HS-27A (cell line): ENCODE data around the gene SSH2.

Experiments used
- DNase-seq: peaks from one replicate; pipeline ENCODE4 v3.0.0-alpha.2; 2012; ENCODE audit warnings: low read depth, missing footprints

SSH2 gene

GRCh38 chr17:29777663-29778062, 152.4 kb downstream of the SSH2 start:
- DNase-seq = no peak

DNA sequence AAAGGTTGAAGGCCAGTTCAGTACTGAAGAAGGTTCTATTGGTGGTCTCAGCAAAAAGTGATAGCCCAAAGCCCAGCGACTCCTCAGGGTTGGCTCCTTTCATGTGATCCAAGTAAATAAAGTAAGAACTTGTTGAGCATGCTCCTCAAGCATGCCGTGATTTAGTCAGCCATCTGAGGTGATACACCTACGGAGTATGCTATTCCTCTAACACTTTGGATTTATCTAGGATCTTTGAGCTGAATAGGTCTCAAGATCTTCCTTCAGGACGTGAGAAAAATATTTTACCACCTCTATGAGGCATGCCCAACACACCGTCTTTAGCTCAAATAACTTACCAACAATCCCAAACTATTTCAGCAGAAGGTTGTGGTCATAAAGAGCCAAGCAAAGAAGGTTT, 154.0 kb downstream of the SSH2 start:
- DNase-seq = no peak

GRCh38 chr17:29772981-29773380, 157.0 kb downstream of the SSH2 start:
- no peak for DNase-seq

- DNase-seq = no peak
Measured at GRCh38 chr17:29771546-29771945, 158.5 kb downstream of the SSH2 start.

DNA sequence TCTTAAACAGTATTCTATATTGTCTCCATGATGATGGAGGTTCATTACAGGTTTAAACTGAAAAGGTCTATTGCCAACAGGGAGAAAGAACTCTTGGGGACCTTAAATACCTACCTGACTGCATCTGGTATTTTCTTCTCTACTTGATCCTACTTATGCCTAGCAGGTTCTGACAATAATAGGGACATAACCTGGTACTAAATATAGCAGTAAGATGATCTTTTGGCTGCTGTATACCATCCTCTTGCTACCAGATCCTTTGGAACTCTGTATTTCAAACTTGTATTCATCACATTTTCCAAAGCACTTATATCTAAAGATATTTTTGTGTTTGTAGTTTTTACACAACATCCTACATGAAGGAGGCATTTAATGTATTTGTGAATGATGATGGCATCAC, 160.8 kb downstream of the SSH2 start:
- no peak for DNase-seq

GRCh38 chr17:29766796-29767327, 163.2 kb downstream of the SSH2 start:
- no peak for DNase-seq

DNA sequence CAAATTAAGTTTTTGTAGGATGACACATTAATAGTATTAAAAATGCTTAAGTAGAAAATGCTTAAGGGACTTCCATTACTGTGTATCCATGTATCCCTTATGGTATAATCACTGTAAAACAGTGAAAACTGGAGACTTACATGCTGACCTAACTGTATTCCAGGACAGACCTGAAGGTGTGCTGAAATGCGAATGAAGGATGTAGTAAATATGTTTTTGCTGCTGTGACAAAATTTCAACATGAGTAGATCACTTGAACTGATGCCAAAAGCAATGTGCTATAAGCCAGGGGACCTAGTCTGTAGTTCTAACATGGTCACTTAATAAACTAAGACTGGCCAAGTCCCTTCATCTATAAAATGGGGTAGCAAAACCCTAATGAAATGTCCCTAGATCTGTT, 165.3 kb downstream of the SSH2 start:
- DNase-seq = no peak

GRCh38 chr17:29764217-29764616, 165.8 kb downstream of the SSH2 start:
- DNase-seq = no peak

- DNase-seq = no peak
Measured at GRCh38 chr17:29763273-29763672, 166.8 kb downstream of the SSH2 start.

- DNase-seq = no peak
Measured at GRCh38 chr17:29761040-29761761, 168.8 kb downstream of the SSH2 start.

DNA sequence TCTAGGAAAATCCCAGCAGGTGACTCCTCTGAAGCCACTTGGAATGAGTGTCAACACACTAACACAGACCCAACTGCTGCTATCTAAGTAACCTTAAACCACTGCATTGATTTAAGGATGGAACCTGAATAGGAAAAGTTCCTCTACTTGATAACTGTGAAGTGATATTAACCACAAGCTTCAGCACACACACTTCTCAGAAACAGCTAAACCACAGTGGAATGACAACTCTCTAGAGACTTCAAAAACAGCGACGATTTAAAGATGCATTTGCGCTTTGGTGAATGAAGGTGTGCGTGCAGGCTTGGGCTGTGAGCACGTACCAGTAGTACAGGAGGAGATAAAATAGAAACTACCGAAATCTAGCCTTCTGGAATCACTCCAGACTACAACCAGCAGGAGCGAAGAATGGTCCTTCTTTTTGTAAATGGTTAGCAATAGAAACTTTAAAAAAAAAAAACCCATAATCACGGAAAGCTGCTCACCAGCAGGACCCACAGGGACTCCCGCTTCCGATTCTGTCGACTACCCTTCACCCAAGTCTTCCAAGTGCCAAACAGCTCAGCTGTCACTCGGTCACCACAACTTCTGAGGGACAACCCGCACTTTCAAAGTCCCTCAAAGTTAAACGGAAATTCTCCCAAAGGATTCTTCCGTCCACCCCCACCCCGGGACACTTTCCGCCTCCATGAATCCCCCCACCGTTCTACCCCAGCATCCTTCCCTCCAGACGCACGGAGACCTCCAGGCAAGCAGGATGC, 169.6 kb downstream of the SSH2 start:
- DNase-seq = no peak

- no peak for DNase-seq
Measured at GRCh38 chr17:29758255-29758654, 171.8 kb downstream of the SSH2 start.

DNA sequence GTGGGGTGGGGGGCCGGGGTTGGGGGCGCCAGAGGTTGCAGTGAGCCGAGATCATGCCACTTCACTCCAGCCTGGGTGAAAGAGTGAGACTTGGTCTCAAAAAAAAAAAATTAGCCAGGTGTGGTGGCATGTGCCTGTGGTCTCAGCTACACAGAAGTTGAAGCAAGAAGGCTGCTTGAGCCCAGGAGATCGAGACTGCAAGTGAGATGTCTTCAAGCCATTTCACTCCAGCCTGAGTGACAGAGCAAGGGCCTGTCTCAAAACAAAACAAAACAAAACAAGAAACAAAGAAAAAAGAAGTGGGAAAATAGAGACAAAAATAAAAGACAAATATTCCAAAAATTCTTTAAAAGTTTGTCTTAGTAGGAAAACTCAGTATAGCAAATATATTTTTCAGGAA, 172.2 kb downstream of the SSH2 start:
- DNase-seq = no peak

GRCh38 chr17:29753845-29754439, 176.1 kb downstream of the SSH2 start:
- DNase-seq = no peak

GRCh38 chr17:29749045-29749825, 180.8 kb downstream of the SSH2 start:
- DNase-seq = no peak

- no peak for DNase-seq
Measured at GRCh38 chr17:29748400-29748799, 181.6 kb downstream of the SSH2 start.

GRCh38 chr17:29747660-29748059, 182.4 kb downstream of the SSH2 start:
- DNase-seq = no peak

DNA sequence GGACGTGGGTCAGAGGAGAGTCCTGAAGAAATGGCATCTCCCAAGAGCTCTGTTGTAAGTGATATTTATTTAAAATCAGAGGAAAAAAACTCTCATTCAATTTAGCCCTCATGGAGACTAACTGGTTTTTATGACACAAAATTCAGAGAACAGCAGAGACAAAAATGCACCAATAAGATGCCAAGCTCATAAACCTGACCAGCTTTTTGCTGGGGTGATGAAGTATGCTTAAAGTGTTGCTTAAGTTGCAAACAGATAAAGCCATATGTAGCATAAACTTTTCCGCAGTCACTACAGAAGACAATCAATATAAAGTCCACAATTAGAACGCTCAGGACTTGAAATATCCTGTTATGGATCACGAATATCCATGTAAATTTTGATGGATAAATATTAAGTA, 183.4 kb downstream of the SSH2 start:
- DNase-seq = no peak

DNA sequence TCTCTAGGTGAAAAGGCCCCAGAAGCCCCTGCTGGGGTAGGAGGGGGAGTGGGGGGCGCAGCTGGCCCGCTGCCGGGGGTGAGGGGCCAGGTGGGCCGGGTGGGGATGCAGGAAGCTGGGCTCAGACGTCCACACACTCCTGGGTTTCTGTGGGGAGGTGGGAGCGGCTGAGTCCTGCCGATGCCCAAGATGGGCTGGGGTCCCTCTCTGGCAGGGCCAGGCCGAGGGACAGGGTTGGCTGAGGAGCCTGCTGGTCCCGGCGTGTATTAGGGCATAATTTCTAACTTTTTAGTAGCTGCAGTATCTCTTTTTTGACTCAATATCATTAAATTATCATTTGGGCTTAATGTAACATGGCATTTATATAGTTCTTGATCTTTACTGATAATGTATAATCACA, 185.9 kb downstream of the SSH2 start:
- DNase-seq = no peak

DNA sequence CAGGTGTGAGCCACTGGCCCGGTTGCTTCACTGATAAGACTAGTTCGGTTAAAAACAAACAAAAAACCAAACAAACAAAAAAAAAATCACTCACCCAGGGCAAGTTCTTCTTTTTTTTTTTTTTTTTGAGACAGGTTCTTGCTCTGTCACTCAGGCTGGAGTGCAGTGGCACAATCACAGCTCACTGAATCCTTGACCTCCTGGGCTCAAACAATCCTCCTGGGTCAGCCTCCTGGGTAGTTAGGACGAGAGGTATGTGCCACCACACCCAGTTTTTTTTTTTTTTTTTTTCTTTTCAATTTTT, 187.9 kb downstream of the SSH2 start:
- DNase-seq = no peak

DNA sequence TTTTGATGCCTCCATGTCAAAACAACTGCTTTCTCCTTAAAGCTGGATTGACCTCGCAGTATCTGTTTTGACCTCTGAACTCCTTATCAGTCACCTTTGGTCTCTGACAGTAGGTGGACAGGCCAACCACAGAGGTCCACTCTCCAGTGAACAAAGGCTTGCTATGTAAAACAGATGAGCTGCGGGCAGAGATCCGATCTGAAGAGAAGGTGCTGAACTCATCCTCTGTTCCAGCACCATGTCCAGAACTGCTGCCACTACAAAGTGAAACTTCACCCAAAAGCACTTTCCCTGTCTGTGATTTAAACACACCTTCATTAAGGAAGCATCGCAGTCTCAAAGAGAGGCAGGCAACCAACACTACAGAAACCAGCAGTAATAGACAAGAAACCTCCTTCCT, 190.0 kb downstream of the SSH2 start:
- DNase-seq = no peak

- no peak for DNase-seq
Measured at GRCh38 chr17:29734640-29735039, 195.4 kb downstream of the SSH2 start.
